HG03558 (cell line): Measurements from ENCODE around the gene C1orf216.
"Not testable (repeated sequence)": the region's sequence is repeated elsewhere in the genome, so short reads cannot be mapped to it uniquely, and the experiment has no call there.

Experiments used
- ATAC-seq: cut with Tn5 transposase; IDR thresholded peaks from one replicate; pipeline ENCODE4 v1.9.1; 2021; ENCODE audit warnings: moderate number of reproducible peaks; ENCODE audit not compliant: unreplicated experiment; ENCODE audit errors: extremely low read depth

Gene C1orf216, protein sequence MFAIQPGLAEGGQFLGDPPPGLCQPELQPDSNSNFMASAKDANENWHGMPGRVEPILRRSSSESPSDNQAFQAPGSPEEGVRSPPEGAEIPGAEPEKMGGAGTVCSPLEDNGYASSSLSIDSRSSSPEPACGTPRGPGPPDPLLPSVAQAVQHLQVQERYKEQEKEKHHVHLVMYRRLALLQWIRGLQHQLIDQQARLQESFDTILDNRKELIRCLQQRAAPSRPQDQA

DNA sequence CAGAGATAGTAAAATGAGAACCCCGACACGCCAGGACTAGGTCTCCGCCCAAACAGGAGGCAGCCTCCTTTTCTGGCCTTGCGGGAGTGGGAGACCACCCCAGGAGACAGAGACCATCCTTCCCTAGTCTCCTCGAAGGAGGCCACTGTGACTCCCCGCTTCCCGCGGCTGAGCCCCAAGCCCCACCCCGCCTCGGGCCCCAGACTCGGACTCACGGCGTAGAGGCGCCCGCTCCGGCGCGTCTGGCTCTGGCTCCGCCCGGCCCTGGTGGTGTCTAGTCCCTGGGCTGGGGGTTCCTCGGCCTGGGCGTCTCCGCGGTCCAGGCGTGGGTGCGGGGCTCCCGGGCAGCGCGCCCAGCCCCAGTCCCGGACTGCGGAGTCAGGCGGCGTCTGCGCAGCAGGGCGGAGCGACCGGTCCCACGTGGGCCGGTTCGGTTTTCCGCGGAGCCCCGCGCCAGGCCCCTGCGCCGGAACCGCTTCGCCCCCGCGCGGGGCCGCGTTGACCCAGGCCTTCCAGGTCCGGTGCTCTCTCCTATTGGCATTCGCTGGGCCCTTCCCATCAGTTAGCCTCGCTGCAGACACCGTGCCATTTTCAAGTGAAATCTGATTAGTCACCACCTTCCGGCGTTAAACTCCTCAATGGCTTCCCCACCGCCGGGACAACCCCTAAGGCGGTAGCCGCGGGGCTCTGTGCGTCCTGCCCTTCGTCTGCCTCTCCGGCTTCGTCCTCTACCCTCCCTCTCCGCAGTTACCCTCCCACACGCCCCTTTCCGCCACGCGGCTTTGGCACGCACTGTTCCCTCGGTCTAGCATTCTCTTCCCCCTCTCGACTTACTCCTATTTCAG, at the start of gene C1orf216:
TSS of gene C1orf216 (minus strand) at position 393 of the 845 bp plus-strand sequence. CDS start 2,563 bp downstream, outside the sequence.
- ATAC-seq, result no peak

DNA sequence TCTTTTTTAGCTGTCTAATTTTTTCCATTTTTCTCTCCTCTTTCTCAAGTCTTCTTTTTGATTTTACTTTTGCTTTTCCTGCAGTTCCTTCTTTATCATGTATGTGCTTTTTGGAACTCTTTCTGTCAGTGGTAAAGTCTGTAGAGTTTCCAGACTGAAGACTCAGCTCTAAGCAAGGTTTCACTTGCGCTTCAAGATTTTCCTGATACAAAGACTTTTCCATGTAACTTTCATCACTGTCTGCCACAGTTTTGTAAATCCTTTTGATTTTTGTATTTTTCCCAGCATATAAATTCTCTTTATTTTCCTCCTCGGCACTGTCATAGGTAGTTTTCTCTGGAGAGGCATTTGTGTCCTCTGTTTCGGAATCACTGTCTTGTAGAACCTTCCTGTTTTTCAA, 45.6 kb upstream of the C1orf216 start:
- no peak for ATAC-seq

DNA sequence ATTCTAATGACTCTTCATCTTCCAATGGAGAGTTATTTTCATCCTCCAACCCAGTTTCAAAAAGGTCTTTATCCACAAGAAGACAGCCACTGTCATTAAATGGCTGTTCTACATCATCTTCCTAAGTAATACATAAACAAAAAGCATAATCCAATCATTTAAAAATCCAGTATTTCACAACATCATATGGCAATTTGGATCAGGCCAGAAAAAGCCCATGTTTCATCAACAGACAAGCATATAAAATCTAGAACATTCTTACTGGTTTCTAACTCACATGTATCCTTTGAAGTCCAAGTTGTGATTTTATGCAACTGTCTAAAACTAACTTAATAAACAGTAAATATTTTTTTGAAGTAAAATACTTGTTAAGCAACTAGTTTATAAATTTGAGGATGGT, 44.5 kb upstream of the C1orf216 start:
- ATAC-seq, result no peak

DNA sequence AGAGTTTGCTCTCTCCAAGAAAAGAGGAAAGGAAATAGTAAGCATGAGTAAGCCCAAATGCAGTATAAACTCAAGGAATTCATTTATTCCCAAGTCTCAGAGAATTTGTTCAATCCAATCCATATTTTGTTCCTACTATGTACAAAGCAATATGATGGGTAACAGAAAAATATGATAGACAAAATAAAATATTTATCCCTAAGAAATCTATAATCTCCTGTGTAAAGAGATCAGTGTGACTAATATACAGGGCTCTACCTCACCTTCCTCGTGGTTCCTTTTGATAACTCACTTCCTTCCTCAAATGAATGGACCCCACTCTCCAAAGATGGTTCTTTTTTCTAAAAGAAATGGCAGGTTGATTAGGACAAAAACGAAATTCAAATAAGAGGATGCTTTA, 43.5 kb upstream of the C1orf216 start:
- ATAC-seq, result no peak

DNA sequence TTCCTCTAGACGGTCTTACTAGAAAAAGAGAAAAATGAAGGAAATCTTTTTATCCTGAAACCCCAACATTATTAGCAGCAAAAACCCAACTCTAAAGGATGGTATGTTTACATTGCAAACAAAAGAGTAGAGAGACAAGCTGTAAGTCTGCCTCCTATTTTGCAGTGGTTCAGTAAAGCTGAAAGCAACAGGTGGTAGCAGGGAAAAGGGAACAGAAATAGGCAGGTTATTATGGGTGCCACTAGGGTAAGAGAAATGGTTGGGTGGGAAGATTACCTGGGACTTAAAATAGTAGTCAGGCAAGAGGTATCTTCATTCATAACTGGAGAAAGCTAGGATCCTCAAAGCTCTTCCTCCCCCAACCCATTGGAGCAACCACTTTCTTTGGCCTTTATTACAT, 37.4 kb upstream of the C1orf216 start:
- ATAC-seq, result no peak

DNA sequence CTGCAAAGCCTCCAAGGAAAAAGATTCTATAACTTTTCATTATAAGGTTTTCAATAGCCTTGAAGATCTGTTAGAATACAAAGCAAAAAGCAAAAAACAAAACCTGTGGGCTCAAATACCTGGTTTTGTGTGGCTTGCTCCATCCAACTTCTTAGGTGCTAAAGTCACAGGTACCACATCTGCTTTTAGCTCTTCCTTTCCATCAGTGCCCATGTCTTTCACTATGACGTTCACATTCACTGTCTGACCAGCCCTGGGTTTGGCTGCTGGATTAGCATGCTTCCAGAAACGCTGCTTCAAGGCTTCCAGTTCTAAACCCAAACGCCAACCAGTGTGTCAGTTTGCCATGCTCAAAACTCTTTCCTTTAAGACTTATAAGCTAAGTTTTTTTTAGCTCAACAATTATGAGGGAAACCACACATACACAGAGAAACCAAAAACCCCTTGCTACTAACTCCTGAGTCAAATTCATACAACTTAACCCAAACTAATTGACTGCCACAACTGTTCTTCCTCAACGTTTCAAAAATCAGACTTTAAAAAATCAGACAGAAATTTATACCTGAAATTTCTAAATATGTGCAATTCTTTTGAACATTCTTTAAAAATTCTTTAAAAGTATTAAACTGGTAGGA, 35.1 kb upstream of the C1orf216 start:
- ATAC-seq, result no peak

DNA sequence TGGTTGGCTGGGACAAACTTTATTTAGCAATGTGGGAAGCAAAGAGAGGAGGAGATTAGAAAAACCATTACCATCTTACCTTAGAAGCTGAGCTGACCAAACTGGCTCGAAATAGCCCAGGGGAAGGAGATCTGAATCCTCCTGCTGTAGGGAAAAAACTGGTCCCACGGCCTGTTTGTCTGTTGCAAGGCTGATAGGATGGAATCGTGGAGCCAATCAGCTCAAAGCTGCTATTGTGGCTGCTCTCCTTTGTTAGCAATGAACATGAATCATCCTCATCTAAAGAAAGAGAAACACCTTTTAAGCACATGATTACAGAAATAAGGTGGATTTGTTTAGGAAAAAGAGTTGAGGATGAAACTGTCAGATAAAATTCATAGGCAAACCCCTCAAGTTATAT, 29.6 kb upstream of the C1orf216 start:
- ATAC-seq, result no peak

DNA sequence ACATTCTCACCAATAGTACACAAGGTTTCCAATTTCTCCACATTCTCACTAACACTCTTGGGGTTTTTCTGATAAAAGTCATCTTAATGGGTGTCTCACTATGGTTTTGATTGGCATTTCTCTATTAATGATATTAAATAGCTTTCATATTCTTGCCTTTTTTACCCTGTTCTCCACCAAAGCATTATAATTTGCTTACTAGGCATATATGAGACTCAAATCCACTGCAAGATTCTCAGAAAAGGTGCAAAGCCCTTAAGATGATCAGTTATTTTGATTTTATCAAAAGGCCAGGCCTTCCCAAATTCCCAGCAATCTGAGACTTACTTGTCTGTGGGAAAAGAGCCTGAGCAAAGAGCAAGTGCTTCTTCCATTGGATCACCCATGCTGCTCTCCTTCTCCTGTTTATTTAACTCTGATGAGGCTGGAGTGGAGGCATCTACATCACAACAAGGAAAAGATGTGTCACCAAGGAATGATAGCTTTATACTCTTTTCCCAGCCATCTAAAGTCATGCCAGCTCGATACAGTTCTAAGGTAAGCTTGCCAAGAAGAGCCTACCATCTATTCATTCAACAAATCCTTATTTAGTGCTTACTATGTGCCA, 26.5 kb upstream of the C1orf216 start:
- ATAC-seq, result no peak

DNA sequence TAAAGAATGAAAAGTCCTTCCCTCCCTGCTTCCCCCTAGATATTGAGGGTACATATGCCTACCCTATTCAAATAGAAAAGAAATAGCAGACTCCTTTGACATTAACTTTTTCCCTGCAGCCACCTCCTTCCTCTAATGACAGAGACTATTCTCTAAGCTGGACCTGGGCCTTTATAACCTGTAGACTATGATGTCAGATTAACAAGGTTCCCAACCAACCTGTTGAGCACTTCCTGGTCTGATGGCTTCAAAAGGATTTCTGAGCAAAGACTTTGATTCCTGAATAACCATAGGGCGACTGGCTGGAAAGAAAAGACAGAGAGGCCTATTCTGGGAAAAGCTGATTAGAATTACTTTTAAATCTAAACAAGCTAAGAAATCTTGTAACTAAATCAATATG, 18.4 kb upstream of the C1orf216 start:
- no peak for ATAC-seq

DNA sequence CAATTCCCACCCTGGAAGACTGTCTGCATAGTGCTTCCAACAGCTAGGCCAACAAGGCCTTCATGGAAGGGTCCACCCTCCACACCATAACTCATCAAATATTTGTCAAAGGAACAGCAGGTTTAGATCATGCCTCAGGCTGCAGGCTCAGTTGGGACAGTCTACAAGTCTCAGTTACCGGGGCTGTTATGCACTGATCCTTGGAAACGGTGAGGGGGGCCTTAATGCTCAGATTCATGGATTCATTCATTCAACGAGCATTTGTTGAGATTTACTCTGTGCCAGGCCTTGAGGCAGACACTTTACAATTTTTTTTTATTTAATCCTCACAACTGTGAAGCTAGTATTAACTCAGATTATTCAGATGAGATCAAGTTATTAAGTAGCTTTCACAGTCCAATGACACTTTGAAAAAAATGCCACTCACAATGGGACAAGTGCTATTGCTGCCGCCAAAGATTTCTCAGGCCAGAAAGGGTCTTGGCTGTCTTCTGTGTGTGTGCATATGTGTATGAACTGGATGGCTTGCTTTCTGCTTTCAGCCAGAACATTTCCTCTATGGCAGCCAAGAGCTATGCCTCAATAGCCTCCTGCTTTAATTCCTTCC, 8.9 kb upstream of the C1orf216 start:
- no peak for ATAC-seq

DNA sequence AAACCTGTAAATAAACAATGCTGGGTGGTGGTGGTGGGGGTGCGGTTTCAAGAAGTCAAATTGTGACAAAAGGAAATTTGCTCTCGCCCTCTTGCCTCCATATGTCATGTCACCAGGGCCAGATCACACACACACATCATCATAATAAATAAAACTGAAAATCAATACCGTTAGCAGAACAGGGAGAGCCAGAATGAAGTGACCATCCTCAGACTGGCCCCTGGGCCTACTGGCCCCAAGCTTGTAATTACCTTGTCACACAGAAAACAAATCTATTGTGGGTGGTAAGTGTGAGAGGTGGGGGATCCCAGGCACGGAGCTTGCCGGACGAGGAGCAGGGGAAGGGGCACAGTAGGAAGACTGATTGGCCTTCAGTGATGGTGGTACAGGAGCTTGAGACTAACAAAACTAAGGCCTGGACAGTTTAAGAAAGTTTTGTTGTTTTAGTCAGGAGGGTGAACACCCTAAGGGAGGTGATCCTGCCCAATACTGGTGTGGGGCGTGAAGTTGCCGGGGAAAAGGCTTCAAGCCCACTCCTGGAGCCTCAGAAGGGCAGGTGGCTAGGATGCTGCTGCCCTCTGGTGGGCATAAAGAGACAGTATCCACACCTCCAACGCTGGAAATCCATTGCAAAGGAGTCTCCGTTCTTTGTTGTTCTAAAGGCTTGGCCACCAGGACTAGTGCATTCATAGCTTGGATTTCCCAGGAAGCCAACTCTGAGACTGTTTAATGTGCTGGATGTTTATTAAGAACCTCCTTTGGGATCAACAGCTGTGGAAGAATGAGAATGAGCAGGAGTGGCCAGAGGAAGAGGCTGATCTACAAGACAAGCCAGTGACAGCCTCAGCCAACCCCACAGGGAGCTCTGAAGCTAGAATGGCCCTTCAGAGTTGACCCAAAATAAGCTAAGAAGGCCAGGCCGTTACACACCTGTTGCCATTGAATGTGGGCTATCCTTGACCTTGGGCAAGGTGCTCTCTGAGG, 8.1 kb upstream of the C1orf216 start:
- ATAC-seq, result no peak

DNA sequence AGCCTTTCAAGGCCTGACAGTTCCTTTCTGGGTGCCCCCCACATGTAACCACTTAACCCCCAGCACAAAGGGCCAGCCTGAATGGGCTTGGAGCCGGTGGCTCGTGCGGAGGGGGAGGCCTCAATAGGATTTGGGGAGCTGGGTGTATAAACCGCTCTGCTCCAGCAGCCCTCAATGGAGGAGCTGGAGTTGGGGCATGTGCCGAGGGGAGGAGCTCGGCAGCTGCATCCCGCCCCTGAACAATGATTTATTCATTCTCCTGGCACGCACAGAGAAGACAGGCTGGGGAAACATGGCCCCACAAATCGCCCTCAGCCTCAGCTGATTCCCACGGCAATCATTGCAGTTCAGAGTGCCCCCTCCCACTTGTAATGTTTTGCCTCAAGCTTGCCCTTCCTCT, 6.9 kb upstream of the C1orf216 start:
- ATAC-seq, result no peak

DNA sequence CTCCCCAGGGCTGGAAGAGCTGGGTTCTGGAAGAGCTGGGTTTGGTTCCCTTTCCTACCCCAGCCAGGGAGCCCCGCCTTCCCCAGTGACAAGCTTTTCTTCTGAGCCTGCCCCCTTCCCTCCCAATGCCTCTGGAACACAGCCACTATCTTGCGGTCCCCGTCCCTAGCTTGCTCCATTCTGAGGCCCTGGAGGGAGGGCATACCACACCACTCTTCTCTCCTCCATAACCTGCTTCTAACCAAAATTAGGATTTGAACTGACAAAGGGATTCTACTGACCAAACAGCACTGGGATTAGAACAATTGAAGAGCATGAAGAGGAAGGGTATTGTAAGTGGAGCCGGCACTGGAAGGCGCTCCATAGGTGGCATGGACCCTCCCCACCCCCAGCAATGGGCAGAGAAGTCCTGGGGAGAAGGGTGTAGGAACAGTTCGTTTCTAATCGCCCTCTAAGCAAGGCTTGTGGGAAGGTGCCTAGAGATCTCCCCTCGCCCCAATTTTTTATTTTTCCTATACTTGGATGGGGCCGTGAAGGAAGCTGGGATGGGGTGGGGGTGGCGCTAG, 690 bp downstream of the C1orf216 start:
- no peak for ATAC-seq

DNA sequence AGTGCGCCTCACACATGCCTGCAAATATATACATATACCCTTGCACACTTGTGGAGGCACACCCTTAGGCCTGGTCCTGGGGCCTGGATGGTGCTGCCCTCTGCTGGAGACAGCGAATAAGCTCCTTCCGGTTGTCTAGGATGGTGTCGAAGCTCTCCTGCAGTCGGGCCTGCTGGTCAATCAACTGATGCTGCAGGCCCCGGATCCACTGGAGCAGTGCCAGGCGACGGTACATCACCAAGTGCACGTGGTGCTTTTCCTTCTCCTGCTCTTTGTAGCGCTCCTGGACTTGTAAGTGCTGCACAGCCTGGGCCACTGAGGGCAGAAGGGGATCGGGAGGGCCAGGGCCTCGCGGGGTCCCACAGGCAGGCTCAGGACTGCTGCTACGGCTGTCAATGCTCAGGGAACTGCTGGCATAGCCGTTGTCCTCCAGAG, 3.1 kb downstream of the C1orf216 start:
- ATAC-seq, result no peak

DNA sequence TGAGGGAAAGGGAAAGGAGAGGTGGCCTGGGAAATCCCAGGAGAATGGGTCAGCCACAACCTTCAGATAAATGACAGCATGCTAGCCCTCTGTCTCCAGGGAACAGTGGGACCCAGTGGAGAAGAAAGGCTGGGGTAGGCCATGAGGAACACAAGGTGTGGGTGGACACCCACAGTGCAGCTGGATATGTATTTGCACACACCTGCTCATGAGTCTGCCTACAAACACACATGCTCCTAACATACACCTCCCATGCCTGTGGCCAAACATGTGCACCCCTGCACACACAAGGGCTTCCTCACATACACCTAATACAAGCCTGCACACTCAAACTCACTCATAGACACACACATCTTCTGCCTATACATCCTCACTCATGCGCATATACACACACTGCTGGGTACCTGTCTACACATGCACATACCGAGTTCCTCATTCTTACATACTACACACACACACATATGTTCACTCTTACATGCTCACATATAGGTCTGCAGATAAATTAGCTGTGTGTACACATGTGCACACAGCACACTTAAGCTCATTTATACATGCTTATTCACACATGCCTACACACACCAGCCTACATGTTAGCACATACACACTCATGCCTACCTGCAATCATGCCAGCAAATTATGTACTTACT, 3.6 kb downstream of the C1orf216 start:
- no peak for ATAC-seq

DNA sequence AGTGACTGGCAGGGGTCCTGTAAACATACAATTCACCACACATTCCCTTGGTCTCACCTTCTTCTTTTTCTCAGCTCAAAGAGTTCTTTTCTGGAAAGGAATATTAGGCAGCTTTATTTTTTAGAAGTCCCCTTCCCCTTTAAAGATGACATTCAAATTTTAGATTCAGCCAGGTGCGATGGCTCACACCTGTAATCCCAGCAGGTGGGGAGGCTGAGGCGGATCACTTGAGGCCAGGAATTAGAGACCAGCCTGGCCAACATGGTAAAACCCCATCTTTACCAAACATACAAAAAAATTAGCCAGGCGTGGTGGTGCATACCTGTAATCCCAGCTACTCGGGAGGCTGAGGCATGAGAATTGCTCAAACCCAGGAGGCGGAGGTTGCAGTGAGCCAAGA, 7.6 kb downstream of the C1orf216 start:
- not testable (repeated sequence) for ATAC-seq

DNA sequence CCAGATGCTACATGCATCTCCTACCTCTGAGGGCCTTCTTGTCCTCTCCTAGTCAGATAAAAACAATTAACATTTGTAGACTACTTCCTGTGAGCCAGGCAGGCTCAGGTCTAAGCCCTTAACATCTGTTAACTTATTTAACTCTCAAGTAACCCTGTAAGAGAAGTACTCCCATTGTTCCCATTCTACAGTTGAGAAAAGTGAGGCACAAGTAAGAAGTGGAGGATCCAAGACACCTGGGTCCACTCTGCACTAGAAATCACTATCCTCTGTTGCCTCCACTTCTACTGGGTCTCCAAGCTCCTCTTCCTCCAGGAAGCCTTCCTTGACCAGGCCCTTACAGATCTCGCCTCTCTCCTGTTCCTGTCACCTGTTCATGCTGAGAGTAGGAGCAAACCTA, 9.7 kb downstream of the C1orf216 start:
- no peak for ATAC-seq

DNA sequence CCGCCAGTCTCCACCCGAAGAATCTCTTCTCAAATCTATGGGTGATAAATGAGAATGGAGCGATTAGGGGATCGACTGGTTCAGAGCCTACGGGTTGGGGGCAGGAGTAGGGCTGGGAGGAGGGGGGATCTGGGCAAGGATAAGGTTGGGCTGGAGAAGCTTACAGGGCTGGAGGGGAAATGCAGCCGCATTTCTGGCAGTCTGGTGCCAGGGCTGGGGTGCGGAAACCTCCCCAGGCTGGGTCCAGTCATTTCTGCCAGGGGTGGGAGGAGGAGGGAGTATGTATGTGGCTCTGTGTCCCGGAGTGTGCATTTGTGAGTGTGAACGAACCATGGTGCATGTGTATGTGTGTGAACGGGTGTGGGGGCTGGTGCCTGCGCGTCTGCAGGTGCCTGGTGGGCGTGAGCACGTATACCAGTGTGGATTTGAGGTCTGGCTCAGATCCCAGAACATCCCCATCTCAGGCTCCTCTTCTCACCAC, 10.2 kb downstream of the C1orf216 start:
- ATAC-seq, result no peak
